ENCODE measurements around the gene PALLD.

PALLD gene

DNA sequence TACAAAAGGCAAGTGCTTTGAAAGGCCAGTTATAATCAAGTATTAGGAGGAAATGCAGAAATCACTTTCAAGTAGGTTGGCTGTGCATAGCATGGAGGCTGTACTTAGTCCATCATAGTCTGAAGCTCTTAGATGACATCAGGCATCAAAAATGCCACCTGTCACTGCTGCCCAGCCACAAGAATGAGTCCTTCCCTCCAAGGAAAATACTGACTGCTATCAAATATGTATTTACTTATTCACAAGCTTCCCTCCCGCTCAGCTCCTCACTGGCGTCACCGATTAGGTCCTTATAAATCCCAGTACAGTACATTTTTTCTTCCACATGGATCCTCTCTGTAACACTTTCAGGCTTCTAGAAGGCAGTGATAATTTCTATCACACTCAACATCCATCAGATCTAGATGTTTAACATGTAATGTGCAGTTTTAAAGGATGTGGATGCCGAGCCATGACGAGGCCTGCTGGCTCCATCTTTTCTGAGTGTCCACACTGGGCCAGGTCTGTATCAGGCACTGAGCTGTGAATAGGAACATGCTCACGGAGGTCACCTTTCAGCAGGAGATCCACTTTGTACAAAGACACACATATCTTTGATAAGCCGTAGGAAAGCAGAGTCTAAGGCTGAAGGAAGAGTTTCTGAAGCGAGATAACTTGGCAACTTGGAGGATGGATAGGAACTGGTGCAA, 121.9 kb downstream of the PALLD start:
- Histone ChIP-seq H3K36me3 (no peaks in the 10 kb centered on the region), H3K9me3 (no peaks in the 10 kb centered on the region), H3K27me3 (no peaks in the 10 kb centered on the region), H3K4me3 (ENCODE audit: low read depth, low read length) (no peak overlapping the region), H3K4me1 (no peaks in the 10 kb centered on the region)
- no peak for DNase-seq
- TF ChIP-seq, protein P1, sequence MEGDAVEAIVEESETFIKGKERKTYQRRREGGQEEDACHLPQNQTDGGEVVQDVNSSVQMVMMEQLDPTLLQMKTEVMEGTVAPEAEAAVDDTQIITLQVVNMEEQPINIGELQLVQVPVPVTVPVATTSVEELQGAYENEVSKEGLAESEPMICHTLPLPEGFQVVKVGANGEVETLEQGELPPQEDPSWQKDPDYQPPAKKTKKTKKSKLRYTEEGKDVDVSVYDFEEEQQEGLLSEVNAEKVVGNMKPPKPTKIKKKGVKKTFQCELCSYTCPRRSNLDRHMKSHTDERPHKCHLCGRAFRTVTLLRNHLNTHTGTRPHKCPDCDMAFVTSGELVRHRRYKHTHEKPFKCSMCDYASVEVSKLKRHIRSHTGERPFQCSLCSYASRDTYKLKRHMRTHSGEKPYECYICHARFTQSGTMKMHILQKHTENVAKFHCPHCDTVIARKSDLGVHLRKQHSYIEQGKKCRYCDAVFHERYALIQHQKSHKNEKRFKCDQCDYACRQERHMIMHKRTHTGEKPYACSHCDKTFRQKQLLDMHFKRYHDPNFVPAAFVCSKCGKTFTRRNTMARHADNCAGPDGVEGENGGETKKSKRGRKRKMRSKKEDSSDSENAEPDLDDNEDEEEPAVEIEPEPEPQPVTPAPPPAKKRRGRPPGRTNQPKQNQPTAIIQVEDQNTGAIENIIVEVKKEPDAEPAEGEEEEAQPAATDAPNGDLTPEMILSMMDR (IDR thresholded peaks at IDR 0.05; ENCODE audit: low read depth, low read length) = no peak

DNA sequence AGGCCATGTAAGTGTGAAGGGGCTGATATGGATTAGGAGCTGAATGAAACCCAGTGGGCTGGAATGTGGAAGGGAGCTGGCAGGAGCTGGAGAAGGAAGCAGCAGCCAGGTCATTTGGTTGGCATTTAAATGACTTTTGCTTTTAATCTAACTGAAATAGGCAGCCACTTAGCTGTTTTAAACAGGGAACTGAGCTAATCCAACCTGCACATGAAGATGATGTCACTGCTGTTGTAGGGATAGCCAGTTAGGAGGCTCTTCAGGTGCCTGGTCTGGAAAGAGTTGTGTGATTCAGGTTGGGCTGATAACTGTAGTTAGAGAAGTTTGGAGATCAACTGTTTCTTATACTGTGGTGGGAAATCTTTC, 122.4 kb downstream of the PALLD start:
- no peaks in the 10 kb centered on the region for H3K36me3 ChIP-seq
- no peak overlapping the region for H3K4me3 ChIP-seq (ENCODE audit: low read depth, low read length)
- H3K9me3 ChIP-seq = no peaks in the 10 kb centered on the region
- no peaks in the 10 kb centered on the region for H3K27me3 ChIP-seq
- TF ChIP-seq, protein P1 (IDR thresholded peaks at IDR 0.05; ENCODE audit: low read depth, low read length) = no peak
- DNase-seq = no peak
- no peaks in the 10 kb centered on the region for H3K4me1 ChIP-seq

DNA sequence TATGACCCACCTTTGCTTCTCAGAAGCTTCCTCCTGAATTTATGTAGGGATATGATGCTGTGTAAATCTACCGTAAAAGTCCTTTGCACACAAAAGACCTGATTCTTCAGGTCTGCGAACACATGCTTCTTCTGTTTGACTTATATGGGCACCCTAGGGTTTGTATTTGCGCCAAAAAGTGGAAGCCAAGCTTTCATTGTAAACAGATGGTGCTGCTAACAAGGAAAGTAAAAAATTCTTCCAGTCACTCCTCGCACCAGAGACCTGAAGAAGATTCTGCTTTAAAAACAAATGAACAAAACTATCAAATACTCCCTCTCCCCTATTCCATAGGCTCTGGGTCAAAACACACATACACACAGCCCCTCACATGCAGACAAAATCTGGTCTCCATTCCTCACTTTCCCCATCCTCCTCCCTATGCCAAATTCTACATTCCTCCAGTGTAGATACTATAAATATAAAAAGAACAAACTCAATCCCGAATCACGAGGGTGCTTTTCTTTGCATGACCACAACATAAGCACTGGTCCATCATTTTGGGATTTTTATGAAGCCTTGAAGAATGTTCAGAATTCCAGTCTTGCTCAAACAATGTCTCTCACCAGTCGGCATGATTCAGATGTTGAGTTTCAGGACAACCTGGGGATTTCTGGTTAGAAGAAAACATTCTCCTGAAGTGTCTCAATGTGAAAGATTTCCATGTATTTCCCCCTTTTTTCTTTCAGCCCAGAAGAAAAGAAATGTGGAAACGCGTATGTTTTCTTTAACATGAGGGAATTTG, 125.1 kb downstream of the PALLD start:
- TF ChIP-seq, protein P1 (IDR thresholded peaks at IDR 0.05; ENCODE audit: low read depth, low read length) = no peak
- Histone ChIP-seq H3K36me3 (no peaks in the 10 kb centered on the region), H3K4me1 (no peaks in the 10 kb centered on the region), H3K27me3 (no peaks in the 10 kb centered on the region), H3K4me3 (ENCODE audit: low read depth, low read length) (no peak overlapping the region), H3K9me3 (no peaks in the 10 kb centered on the region)
- no peak for DNase-seq

DNA sequence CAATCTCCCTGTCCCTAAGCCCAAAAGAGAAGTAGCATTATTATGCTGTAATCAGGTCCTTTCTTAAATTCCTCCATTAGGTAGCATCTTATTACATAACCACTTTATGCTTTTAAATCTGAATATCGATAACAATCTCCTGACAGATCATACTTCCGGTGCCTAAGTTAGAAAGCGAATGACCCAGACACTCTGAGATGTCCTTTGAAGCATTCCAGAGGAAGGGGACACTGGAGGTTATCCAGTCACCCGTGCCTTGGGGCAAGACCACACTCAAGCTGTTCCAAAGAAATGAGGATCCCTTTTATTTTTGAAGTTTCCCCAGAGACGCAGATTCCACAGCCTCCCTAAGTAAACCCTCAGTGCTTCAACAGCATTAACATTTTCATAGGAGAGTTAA, 125.7 kb downstream of the PALLD start:
- Histone ChIP-seq H3K4me1 (no peaks in the 10 kb centered on the region), H3K4me3 (ENCODE audit: low read depth, low read length) (no peak overlapping the region), H3K9me3 (no peaks in the 10 kb centered on the region), H3K36me3 (no peaks in the 10 kb centered on the region), H3K27me3 (no peaks in the 10 kb centered on the region)
- DNase-seq = no peak
- TF ChIP-seq, protein P1 (IDR thresholded peaks at IDR 0.05; ENCODE audit: low read depth, low read length) = no peak

- Histone ChIP-seq H3K4me1 (no peaks in the 10 kb centered on the region), H3K36me3 (no peaks in the 10 kb centered on the region), H3K9me3 (no peaks in the 10 kb centered on the region), H3K4me3 (ENCODE audit: low read depth, low read length) (no peak overlapping the region), H3K27me3 (no peaks in the 10 kb centered on the region)
- TF ChIP-seq, protein P1 (IDR thresholded peaks at IDR 0.05; ENCODE audit: low read depth, low read length) = no peak
- DNase-seq = no peak
Observed at GRCh38 chr4:168623011-168623410, 126.2 kb downstream of the PALLD start.

DNA sequence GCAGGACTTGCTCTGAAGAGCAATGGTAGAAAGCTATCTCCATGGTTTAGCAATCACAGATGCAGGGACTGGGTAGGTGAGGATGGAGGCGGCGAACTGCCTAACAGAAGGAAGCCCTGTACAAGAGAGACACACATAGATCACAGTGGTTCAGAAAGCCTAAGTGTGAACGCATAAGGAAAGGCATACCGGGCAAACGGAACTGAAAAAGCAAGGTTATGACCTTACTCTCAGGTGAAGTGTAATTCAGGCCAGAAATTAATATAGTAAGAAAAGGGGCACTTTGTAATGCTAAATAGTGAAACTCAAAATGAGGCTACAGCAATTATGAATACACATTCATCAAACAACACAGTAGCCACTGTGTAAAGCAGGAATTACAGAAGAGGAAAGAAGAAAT, 126.6 kb downstream of the PALLD start:
- H3K36me3 ChIP-seq = no peaks in the 10 kb centered on the region
- no peaks in the 10 kb centered on the region for H3K9me3 ChIP-seq
- no peaks in the 10 kb centered on the region for H3K4me1 ChIP-seq

More for the DNA sequence above, 126.6 kb downstream of the PALLD start:
- Histone ChIP-seq H3K4me3 (ENCODE audit: low read depth, low read length) (no peak overlapping the region), H3K27me3 (no peaks in the 10 kb centered on the region)
- DNase-seq = no peak
- TF ChIP-seq, protein P1 (IDR thresholded peaks at IDR 0.05; ENCODE audit: low read depth, low read length) = no peak
